Stimulated activated CD8-positive, alpha-beta memory T cell treated with anti-CD3 and anti-CD28 coated beads, Interleukin-12 subunit alpha, Interleukin-12 subunit beta, amount 100 ng/mL, for 24 hours (primary cell): ENCODE results near the gene LRP2.
"Not testable (repeated sequence)": the region's sequence is repeated elsewhere in the genome, so short reads cannot be mapped to it uniquely, and the experiment has no call there.

ENCODE experiments used
- DNase-seq: peaks from one replicate; pipeline ENCODE4 v3.0.0-alpha.2; 2020; ENCODE audit errors: extremely low read depth

LRP2 gene

GRCh38 chr2:169348321-169349024 lies 13.9 kb downstream of the LRP2 start:
- DNase-seq: no peak

GRCh38 chr2:169345486-169346437 lies 16.6 kb downstream of the LRP2 start:
- no peak for DNase-seq

- no peak for DNase-seq
Observed at GRCh38 chr2:169344736-169345485, 17.4 kb downstream of the LRP2 start.

- no peak for DNase-seq
Observed at GRCh38 chr2:169343202-169343601, 19.1 kb downstream of the LRP2 start.

- DNase-seq: no peak
Observed at GRCh38 chr2:169339657-169340056, 22.7 kb downstream of the LRP2 start.

GRCh38 chr2:169336695-169337094 lies 25.6 kb downstream of the LRP2 start:
- DNase-seq: no peak

- no peak for DNase-seq
Observed at GRCh38 chr2:169330555-169331198, 31.7 kb downstream of the LRP2 start.

GRCh38 chr2:169329688-169330554 lies 32.4 kb downstream of the LRP2 start:
- DNase-seq: no peak

GRCh38 chr2:169328785-169329184 lies 33.5 kb downstream of the LRP2 start:
- DNase-seq: no peak

- DNase-seq: not testable (repeated sequence)
Observed at GRCh38 chr2:169327837-169328236, 34.5 kb downstream of the LRP2 start.

- DNase-seq: not testable (repeated sequence)
Observed at GRCh38 chr2:169325886-169326285, 36.4 kb downstream of the LRP2 start.

GRCh38 chr2:169324581-169325260 lies 37.6 kb downstream of the LRP2 start:
- no peak for DNase-seq

- no peak for DNase-seq
Observed at GRCh38 chr2:169323841-169324240, 38.5 kb downstream of the LRP2 start.

GRCh38 chr2:169320561-169320960 lies 41.8 kb downstream of the LRP2 start:
- no peak for DNase-seq

- no peak for DNase-seq
Observed at GRCh38 chr2:169315357-169315756, 47.0 kb downstream of the LRP2 start.

GRCh38 chr2:169308349-169308748 lies 54.0 kb downstream of the LRP2 start:
- DNase-seq: not testable (repeated sequence)

GRCh38 chr2:169304689-169305088 lies 57.6 kb downstream of the LRP2 start:
- not testable (repeated sequence) for DNase-seq

GRCh38 chr2:169303579-169304305 lies 58.6 kb downstream of the LRP2 start:
- no peak for DNase-seq

- no peak for DNase-seq
Observed at GRCh38 chr2:169302364-169302763, 60.0 kb downstream of the LRP2 start.
